Stimulated activated CD4-positive, alpha-beta T cell treated with anti-CD3 and anti-CD28 coated beads, Interleukin-1b, Interleukin-23, amount 100 ng/mL, for 48 hours (primary cell): ENCODE results near the gene ZNF827.
A peak's percentile ranks its signal among the peaks of the same experiment; 100 is the strongest.
"Not testable (repeated sequence)": the region's sequence is repeated elsewhere in the genome, so short reads cannot be mapped to it uniquely, and the experiment has no call there.

ENCODE experiments used
- DNase-seq: peaks from one replicate; pipeline ENCODE4 v3.0.0-alpha.2; 2020

Gene ZNF827

DNA sequence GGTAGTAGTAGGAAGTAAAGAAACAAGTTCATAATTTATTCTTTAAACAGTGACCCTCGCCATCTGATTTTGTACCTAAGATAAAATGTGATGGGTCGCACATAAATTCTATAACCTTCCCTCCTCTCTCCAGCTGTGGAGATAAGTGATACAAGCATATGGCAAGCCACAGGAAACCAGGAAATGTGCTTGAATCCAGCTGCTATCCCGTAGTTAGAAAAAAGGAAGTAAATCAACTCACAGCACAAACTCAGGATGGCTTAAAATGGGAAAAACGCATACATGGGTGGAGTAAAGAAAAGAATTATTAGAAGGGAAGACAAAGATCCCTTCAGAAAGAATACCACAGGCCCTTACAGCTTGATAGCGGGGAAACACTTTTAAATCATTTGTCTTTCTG, 78.2 kb downstream of the ZNF827 start:
- DNase-seq: no peak

DNA sequence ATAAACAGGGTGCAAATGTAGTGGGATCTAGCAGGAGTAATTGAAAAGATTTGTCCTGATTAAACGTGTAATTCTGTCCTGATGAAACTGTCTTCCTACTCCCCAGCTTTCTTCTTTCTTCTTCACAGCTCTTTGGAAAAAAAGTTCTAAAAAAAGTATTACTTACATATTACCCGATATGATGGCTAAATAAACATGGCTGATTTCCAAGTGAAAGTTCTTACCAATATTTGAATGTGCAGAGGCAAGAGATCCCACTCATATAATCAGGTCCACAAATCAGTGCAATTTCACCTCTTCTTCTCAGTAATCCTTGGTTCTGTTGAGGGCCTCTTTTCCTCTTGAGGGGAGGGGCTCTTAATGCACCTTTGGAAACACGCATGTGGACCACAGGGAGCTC, 78.7 kb downstream of the ZNF827 start:
- no peak for DNase-seq

DNA sequence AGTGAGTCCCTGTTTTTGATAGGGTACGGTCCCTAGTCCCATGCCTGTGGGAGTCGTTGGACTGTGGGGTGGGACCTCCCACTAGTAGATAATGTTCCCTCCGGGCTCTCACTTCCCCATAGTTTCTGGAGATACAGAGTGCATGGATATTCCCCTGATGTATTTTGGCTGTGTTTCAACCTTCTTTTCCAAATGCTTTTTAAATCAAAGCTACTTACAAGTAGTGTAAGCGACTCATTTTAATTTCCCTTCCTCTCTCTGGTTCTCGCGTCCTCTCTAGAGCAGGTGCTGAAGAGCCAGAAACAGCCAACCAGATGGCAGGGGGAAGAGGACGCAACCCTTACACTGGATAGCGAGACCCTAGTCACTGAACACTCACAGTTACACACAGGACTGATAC, 79.2 kb downstream of the ZNF827 start:
- DNase-seq: no peak

DNA sequence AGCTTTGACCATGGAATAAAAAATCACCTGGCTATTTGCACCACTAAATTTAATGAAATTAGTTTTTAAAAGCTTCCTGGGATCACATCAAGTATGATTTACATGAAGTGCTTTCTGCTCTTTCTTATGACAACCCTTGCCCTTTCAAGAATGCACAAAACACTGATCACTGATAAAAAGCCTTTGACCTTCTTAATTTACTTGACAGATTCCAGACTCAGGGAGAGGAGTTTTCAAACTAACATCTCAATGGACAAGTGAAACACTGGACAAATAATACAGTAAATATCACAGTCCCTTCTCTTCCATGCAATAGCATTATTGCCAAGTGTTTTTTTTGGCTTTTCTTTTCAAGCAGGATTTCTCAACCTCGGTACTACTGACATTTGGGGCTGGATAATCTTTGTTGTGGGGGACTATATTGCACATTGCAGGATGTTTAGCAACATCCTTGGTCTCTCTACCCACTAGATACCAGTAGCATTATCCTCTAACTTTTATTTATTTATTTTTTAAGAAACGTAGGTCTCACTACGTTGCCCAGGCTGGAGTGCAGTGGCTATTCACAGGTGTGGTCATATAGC, 86.3 kb downstream of the ZNF827 start:
- no peak for DNase-seq

DNA sequence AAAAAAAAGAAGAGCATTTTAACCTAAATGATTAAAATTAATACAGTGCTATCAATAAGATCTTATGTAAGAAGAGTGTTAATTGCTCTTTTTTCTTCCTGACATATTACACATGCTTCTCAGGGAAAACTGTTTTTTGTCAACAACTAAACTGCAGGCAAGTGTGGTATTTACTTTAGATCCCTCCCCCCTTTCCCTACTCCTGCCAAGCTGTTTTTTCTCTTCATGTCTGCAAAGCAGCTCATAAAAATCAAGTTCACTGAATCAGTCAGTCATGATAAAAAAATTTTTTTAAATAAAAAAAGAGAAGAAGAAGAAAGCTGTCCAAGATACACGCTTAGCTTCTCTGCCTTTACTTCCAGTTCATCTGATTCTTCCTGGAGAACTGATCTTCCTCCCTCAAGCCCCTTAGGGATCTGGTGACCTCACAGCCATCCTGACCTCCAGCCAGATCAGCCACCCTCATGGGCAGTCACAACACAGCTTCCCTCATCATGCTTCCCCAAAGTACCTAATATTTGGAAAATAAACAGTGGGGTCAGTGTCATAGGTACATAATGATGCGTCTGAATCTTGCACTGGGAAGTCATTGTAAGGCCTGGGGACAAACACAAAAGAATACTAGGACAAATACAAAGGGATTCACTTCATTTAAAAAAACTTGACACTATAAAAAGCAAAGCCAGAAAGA, 87.0 kb downstream of the ZNF827 start:
- no peak for DNase-seq

DNA sequence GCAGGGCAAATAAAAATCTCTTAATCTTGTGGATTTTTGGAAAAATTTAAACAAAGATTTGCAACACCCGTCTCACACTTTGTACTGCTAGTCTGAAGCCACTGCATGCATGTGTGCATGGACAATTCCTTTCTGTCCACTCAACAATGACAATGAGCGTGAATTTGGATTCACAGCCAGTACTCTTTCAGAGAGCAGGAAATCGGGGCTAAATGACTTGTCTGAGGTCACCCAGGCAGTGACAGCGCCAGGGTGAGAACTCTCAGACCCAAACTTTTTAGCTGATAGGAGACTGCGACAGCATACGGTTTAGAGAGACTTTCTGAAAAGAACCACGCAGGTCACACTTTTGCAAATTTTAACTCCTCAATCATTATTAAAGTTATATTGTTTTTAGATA, 90.9 kb downstream of the ZNF827 start:
- no peak for DNase-seq

DNA sequence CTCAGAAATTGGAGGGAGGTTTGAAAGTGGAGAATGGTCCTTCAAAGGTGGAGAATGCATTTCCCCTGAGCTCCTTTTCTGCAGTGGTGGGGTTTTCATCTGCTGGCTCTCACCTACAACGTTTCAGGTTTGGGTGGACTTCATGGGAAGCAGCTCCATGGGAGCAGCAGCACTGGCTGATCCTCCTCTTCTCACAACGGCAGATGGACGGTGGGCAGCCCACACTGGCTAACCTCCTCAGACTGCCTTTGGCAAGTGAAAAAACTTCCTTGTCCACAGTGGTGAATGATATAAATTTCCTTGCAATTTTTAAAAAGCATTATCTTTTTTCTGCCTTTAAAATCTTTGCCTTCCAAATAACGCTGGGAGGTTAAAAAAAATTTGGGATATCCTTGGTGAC, 93.5 kb downstream of the ZNF827 start:
- DNase-seq: no peak

DNA sequence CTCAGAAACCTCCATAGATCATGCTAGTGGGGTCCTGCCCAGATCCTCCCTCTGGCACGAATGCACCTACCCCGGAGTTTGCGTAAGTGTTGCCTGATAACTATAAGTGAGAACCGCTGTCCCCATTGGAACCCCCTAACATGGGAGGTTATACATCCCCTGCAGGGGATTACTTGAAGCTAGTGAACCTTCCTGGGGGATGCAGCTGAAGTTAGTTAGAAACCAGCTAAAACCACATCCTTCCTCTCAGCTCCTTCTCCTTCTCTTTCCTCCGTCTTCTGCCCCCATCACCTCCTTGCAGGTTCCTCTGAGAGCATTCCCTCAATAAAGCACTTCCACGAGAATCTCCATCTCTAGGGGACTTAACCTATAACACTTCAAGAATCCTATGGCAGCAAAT, 95.0 kb downstream of the ZNF827 start:
- no peak for DNase-seq

DNA sequence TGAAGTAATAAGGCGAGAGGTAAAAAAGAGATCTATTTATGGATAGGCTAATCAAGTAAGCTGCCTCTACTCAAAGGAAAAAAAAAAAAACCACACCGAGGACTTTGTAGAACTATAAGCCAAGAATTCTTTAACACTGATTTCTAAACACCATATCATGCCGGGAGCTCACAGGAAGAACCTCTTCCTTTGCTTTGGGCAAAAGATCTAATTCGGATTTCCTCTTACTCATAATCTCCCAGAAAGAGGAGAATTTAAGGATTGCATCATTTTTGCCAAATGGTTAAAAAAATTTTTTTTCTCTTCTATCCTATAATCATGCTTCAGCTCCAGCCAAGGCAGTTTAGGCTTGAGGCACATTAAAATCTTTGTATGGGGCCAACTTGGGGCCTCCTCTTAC, 95.5 kb downstream of the ZNF827 start:
- DNase-seq: no peak

DNA sequence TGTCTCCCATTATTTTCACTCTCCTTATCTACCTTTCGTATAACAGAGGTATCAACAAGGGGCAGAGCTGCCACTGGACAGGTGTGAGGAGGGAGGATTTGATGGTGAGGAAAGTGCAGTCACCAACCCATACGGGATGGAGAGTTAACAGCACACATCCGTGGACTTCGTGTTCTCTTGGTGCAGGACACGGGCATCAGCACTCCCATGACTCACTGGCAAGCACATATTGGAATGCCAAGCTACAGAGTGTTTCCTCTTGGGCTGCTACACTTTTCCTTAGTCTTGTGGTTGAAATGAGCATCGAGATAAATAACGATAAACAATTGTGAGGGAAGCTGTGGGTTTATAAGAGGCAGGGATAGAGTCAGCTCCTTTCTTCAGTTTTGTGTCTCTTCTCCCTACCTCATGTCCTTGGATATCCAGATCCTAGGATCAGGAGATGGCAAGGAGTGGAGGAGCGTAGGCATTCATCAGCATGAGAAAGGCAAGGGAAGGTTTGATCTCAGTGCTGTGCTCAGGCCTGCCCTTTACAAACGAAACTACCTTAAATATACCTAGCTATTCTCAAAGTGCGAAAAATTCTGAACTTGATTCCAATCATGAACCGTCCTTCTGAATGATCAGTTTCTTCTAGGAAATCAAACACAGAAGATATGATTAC, 96.3 kb downstream of the ZNF827 start:
- DNase-seq: no peak

DNA sequence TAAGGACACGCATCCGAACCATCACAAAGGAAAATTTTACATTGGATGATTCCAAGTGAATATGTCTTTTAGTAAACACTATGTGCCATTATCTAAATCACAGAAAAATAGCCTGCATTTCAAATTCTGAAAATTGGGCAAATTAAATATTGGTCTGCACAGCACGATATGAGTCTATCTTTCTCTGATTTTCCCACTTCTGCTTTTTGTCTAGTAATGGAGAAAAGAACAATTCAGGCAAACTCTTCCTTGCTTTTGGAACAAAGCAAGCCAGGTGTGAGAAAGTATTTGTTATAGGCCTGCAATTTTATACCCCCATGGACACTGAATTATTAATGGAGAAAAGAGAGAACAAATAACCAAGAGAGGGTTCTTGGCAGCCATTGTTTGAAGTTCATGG, 97.8 kb downstream of the ZNF827 start:
- DNase-seq: no peak

DNA sequence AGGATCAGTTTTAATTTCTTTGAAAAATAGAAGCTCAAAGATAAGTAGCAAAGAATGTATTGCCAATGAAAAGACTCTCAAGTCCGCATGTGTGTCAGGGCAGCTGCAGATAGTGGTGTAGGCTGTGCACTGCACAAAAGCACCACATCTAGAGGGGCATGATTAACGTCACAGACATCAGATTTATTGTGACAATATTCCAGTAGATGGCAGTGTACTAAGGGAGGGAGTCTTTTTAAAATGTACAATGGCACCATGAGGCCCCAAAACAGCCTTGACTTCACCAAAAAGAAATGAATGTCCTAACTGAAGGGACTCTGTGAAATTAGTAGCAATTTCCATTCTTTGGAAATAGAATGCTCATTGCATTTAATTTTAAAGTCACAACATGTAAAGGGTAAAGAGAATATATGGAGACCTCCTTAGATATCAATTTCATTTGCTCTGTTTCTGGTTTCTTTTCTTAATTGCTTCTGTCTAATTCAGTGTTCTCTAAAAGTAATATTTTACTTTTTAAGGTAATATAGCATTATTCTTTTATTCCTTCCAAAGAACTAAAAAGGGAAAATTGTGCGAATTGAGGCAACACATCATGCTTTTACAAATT, 98.4 kb downstream of the ZNF827 start:
- DNase-seq: peak; percentile 6

DNA sequence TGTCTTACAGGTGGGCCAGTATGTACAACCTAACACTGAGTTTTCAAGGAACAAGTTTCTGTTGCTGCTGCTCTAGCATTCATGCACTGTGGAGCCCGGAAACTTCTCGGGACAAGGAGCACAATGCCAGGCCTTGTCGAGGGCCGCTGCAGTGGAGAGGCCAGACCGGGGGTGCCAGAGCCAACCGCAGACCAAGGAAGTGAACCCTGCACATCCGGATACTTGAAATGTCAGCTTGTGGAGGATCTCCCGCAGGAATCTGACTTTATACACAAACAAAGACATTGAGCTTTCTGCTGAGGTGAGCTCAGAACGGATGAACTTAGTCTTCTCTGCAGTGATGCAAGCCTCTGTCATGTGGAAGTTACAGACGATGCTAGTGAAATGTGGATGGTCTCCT, 99.5 kb downstream of the ZNF827 start:
- no peak for DNase-seq

DNA sequence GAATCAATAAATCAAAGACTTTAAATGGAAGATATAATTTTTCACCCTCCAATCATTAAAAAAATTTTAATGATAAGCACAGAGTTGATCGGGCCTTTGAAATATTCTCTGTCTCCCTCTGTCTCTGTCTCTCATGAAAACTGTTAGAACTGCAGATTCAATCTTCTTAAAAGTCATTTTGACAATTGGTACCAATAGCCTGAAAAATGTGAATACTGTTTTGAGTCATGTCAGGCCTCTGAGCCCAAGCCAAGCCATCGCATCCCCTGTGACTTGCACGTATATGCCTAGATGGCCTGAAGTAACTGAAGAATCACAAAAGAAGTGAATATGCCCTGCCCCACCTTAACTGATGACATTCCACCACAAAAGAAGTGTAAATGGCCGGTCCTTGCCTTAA, 106.2 kb downstream of the ZNF827 start:
- not testable (repeated sequence) for DNase-seq

DNA sequence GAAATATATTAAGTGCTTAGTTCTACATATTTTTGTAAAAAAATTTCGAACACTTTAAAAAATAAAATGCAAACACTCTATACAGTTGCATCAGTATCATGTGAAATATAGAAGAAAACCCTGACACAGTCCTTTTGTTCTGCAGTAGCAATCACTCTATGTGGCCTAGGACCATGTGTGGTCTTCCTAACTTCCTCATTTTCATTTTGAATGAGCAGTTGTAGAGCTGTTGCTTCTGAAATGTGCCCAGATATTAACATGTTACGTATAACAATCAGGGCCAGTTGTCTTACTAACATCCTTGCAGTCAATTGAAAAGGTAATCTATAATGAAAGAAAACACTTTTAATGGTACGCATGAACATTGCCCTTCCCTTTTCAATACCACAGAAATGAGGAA, 107.9 kb downstream of the ZNF827 start:
- DNase-seq: no peak

DNA sequence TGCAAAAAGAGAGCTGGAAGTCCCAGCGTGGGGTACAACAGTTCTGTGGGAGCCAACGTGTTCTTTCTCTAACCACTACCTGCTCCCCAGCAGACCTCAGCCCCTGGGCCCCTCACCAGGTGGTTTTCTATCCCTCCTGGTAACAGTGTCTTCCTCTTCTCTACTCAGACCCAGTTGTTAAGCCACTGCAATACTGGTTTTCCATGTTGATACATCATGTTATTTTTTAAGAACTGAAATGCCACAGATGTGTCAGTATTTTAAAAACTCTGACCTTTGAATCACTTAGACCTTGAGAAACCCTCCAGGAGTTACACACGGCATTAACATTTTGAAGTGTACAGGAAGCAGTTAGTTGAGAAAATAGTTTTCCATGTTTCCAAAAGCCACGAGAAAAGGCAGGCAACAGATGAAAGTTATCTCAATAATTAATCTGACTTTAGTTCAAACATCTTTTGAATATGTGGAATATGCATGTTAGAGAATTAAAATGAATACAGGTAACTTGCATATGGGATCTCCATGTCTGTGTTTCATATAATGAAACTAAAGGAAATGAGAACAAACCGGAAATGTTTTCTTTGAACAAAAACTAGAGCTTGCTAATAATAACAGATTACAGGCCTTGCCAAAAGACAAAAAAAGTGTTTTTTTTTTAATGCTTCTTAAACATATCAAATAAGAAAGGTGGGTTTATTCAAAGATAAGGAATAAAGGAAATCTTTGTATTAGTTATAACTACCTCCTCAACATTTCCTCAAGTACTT, 108.8 kb downstream of the ZNF827 start:
- DNase-seq: peak; percentile 52

DNA sequence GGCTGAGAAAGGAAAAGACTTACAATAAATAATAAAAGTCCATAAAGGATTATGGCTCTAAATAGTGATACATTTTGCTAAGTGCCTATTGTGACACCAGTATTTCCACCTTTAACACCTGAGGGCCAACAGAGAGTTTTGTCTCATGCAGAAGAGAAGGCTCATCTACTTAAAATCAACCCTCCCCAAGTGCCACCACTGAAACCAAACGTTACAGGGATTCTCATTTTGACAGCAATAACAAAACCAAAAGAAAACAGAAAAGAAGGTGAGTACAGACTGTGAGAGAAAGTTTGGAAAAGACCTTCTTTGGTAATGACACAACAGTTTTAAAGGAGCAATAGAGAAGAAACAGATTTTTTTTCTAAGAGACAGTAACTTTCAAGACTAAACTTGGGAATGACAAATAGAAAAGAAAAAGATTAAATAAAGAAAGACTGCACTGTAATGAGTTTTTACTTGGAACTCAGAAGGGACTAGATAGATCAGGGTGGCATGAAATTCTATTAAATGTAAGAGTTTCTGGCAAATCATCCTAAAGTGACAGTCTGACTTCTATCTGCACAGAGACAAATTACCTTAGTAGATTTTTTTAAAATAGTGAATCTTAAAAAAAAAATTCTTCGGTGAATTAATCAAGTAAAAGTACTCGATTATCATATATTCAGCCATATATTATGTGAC, 109.7 kb downstream of the ZNF827 start:
- DNase-seq: peak; percentile 50

DNA sequence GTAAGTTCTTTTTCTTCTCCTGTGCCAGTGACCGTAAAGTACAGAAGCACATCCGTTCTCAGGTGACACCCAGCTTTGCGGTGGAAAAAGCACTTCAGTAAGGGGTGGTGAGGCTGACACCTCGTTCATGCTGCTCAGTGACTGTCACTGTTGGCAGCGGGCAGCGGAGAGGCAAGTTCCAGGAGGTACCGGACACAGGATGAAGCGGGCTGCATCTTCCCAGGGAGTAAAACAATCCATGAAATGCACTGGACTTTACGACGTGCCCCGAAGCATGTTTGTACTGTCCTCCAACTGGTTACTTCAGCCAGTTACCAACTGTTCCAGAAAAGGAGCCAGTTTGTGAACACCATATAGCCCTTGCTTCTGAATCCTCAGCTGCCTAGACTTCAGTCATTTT, 110.7 kb downstream of the ZNF827 start:
- no peak for DNase-seq

DNA sequence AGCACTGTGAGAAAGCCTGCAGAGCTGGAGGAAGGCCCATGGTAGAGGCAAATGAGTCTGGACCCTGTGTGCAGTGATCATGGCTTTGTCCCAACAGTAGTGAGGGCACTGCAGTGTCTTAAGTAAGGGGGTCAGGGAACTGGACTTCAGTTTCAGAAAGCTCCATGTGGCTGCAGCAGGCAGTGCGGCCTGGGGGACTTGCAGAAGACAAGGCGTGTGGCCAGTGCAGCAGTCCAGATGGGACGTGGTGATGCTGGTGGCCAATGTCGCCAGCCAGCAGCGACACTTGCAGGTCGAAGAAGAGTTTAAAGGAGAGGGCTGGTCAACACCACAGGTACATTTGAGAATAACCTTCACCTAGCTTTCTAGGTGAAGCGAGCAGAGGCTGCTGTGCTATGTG, 113.4 kb downstream of the ZNF827 start:
- DNase-seq: no peak

DNA sequence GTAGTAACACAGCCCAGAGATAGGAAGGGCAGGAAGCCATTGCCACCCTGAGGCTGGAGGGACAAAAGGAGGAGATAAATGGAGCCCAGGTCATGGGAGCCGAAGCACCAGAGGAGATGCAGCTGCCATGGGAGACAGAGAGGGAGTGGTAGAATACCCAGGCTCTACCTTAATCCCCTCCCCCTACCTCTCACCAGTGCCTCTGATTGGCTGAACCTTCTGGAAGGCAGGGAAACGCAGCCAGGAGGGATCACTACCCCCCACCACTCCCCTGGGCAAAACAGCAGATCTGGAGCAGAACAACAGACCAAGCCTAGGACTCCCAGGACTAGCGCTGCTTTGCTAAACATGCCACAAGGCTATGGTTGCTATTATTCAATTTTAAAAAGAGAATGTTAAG, 114.2 kb downstream of the ZNF827 start:
- DNase-seq: no peak

DNA sequence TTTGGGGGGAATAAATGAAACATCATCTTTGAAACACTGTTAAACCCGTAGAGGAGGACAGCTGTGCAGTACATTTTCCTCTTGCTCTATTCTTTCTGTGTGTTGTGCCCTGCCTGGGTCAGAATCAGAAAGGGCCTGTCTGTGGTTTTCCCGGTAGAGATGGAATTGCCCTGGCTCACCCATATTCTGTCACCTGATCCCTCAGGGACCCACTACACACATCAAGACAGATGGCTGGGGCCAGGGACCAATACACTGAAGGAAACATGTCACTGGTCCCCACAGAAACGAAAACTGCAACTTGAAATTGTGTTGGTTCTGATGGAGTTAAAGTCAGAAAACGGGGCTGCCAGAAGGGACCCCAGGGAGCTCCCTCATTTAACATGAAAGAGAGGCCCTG, 114.9 kb downstream of the ZNF827 start:
- no peak for DNase-seq

DNA sequence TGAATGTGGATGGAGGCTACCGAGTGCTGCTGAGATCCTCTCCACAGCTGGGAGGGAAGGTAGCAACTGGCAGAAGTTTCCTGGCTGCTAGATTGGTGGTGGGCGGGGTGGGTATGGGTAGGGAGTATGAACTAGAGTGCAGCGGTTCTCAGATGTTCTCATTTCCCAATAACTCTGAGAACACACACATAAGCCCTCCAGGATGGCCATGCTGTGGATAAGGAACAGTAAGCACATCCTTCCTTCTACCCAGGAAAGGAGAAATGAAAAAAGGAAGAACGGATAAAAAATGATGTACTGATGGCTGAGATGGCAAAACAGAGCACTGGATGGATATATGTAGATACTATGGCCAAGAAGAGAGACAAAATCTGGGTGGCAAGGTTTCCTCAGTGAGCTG, 116.0 kb downstream of the ZNF827 start:
- no peak for DNase-seq

DNA sequence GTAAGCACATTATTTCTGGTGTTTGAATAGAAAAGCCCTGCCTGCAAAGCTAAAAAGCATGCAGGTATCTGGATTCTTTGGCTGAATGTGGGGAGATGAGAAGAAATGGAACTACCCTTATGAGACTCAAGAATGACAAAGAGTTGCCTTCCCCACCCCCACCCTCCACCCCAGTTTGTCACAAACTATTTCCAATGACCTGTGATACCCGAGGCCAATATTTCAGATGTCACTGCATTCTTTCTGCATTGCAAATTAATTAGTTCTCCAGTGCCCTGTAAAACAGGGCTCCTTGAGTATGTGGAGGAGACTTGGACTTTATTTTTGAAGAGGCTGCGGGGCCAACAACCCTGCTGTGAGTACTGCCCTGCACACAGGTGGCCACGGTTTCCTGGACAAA, 116.4 kb downstream of the ZNF827 start:
- no peak for DNase-seq
